Stimulated activated CD4-positive, alpha-beta T cell treated with anti-CD3 and anti-CD28 coated beads, TNF-alpha, amount 100 ng/mL, for 24 hours (primary cell): ENCODE results near the gene C19orf85.
"Not testable (repeated sequence)": the region's sequence is repeated elsewhere in the genome, so short reads cannot be mapped to it uniquely, and the experiment has no call there.

ENCODE experiments used
- DNase-seq, 3 experiments: peaks; one replicate each; pipeline ENCODE4 v3.0.0-alpha.2; 2020; ENCODE audit warnings: low read depth in 3 of 3

Gene C19orf85

DNA sequence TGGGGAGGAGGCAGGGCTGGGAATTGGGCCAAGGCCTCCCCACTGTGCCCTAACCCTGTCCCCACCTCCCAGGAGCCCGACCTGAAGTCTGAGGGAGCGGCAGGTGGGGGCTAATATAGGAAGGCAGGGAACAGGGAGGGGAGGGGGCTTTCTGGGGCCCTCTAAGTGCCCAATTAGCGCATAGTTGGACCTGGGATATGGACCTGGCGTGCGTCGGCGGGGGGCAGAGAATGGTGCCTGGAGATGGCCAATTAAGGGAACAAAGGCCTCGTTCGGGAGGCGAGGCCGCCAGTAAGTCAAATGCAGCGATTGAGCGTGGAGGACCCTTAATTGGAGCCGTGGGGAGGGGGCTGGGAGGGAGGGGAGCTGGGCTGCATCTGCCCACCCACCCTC, at the start of gene C19orf85:
C19orf85 (minus strand) TSS at position 90 of the 393 bp plus-strand sequence. CDS start 197 bp downstream, outside the sequence.
- no peak for DNase-seq

DNA sequence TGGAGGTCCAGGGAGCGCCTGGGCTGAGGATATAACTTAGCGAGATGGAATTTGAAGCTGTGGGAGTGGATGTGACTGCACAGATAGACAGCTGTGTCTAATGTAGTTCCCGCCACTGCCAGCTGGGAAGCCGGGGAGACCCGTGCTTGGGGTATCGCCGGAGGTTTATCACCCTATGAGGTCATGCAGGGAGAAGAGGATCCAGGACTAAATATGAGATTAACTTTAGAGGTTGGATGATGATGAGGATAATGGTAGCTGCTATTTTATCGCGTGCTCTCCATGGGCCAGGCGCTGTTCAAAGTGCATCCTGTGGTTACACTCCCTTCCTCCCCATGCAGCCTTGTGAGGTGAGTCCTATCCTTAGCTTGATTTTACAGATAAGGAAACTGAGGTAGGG, 43.6 kb upstream of the C19orf85 start:
- DNase-seq = no peak

DNA sequence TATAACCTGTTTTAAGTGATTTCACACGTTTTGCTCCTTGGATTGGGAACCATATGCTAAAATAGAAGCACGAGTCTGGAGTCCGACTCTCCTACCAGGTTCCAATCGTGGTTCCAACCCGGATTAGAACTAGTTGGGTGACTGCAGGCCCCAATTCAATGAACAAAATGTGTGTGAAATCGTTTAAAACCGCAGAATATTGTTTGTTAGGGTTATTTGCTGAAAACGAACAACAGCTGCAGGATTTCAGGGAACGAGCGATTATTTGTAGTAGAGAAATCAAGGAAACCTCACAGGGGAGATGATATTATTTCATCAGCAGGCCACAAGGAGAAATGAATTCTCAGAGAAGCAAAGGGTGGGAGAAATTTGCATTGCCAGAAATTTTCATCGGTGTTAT, 40.4 kb upstream of the C19orf85 start:
- no peak for DNase-seq

DNA sequence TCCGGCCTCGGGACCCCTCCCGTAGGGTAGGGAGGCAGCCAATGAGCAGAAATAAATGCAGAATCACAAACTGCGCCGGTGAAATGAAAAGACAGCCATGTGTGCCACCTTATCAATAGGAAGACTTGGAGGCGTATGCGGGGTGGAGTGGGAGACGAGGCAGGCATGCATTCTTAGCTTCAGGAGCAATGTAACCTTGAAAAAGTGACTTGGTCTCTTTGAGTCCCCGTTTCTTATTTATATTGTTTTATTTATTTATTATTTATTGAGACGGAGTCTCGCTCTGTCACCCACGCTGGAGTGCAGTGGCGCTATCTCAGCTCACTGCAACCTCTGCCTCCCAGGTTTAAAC, 39.7 kb upstream of the C19orf85 start:
- no peak for DNase-seq

- peak; percentile 91 for DNase-seq
Observed at GRCh38 chr19:55503502-55504251, 39.1 kb upstream of the C19orf85 start.

GRCh38 chr19:55503157-55503501, 38.6 kb upstream of the C19orf85 start:
- no peak for DNase-seq

DNA sequence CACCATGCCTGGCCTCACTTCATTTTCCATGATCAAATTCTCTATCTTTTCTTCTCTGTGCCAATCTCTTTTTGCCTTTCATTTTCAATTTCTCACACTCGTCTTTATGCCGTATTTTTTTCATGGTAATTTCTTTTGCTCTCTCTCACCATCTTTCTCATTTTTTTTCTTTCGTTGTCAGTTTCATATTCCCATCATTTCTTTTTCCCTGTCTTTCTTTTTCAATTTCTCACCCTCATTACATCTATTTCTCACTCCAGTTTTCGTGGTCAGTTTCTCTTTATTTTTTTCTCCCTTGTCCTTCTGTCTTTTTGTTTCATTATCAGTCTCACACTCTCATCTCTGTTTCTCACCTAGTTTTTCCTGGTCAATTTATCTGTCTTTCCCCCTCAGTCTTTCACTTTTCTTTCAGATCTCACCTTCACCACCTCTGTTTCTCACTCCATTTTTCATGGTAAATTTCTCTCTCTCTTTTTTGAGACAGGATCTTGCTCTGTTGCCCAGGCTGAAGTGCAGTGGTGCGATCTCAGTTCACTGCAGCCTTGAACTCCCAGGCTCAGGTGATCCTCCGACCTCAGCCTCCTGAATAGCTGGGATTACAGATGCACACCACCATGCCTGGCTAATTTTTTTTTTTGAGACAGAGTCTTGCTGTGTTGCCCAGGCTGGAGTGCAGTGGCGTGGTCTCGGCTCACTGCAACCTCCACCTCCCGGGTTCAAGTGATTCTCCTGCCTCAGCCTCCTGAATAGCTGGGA, 37.8 kb upstream of the C19orf85 start:
- DNase-seq = no peak

- no peak for DNase-seq
Observed at GRCh38 chr19:55500368-55500952, 35.9 kb upstream of the C19orf85 start.

DNA sequence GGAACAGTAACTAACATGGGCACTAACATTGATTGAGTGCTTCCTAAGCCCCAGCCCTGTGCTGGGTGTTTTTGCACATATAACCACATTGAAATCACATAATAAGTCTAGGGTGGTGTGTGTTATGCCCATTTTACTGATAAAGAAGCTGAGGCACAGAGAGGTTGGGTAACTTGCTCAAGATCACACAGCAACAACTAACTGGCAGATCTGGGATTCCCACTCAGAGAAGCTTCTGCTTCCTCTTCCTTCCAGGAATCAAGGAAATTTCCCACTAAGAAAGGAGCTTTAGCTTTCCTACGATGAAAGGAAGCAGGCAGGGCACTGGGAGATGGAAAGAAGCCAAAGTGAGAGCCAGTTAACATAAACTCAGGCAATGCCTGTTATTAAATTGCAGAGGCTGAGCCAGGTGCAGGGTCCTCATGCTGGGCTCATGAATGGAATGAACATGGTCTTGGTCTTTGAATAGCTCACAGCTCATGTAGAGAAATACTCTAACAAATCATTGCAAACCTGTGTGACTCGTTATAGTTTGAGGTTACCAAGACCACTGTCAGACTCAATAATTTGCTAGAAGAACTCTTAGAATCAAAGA, 33.8 kb upstream of the C19orf85 start:
- DNase-seq = no peak

DNA sequence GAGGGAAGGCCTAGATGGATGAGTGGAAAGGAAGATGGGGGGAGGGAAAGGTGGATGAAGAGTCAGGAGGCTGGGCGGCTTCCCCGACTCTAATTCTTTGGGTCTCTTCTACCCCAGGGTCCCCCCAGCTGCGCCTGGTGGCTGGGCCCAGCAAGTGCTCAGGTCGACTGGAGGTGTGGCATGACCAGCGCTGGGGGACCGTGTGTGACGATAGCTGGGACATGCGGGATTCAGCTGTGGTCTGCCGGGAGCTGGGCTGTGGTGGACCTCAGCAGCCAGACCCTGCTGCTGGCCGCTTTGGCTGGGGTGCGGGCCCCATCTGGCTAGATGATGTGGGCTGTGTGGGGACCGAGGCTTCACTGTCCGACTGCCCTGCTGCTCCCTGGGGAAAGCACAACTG, 33.2 kb upstream of the C19orf85 start:
- DNase-seq = no peak

GRCh38 chr19:55496820-55497219, 32.3 kb upstream of the C19orf85 start:
- DNase-seq = not testable (repeated sequence)

- DNase-seq = no peak
Observed at GRCh38 chr19:55495646-55496349, 31.2 kb upstream of the C19orf85 start.

GRCh38 chr19:55494172-55494761, 29.7 kb upstream of the C19orf85 start:
- no peak for DNase-seq

DNA sequence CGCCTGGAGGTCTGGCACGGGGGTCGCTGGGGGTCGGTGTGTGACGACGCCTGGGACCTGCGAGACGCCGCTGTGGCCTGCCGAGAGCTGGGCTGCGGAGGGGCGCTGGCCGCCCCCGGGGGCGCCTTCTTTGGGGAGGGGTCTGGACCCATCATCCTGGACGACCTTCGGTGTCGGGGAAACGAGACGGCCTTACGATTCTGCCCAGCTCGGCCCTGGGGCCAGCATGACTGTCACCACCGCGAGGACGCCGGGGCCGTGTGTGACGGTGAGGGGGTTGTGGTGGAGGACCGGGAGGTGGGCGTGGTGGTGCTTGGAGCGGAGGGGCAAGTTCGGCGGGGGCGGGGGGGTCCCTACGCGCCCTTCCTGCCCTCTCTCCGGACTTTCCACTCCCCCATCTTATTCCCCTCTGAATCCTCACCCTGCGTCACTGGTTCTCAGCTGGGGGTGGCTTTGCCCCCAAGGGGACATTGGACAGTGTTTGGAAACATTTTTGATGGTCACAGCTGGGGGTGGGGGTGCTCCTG, 29.2 kb upstream of the C19orf85 start:
- no peak for DNase-seq

GRCh38 chr19:55493052-55493644, 28.6 kb upstream of the C19orf85 start:
- no peak for DNase-seq

- no peak for DNase-seq
Observed at GRCh38 chr19:55492362-55492944, 27.9 kb upstream of the C19orf85 start.

- DNase-seq = no peak
Observed at GRCh38 chr19:55491546-55492360, 27.2 kb upstream of the C19orf85 start.

DNA sequence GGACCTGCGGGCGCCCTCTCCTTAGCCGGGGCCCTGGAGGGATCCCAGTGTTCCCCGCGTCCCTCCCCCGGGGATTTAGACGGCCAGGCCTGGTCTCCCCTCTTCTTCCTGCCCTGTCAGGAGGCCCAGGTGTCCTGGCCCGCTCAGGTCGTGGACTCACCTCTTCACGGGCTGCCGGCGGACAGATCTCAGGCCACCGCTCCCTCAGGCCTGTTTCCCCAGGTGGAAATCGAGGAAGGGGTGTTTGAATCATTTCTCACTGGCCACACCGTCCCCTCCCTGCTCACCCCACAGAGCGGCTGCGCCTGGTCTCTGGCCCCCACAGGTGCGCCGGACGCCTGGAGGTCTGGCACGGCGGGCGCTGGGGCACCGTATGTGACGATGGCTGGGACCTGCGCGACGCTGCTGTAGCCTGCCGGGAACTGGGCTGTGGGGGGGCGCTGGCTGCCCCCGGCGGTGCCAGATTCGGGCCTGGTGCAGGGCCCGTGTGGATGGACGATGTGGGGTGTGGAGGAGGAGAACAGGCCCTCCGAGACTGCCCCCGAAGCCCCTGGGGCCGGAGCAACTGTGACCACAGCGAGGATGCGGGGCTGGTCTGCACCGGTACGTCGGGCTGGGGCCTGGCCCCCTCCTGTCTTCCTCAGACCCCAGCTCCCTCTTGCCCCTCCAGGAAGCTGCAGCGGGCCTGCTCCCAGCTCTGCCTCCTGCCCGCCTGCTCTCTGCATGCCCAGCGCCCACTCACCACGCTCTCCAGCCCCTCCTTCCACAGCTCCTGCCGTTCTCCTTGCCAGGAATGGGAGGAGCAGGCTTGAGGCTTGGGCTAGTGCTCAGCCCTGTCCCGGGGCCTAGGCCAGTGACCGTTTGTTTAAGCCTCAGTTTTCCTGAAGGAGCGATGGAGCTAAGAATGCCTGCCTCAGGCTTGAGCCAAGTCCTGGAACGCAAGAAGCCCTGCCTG, 26.2 kb upstream of the C19orf85 start:
- DNase-seq = no peak
